Immature natural killer cell (primary cell): ENCODE measurements around the gene TDP2. TPM values are rescaled to one million over a fixed set of nuclear protein-coding genes. Genes with fewer than 3 reads are reported as not detected.

Experiments used
- DNase-seq, 3 donors: peaks; one replicate each; pipeline ENCODE4 v3.0.0; 2022; ENCODE audit warnings: mixed read lengths in 1 of 3
- H3K27ac Mint-ChIP-seq, 6 donors: one replicate each; pipeline ENCODE4 v1.8.0; 2020; ENCODE audit warnings: mixed read lengths in 6 of 6, mild to moderate bottlenecking in 5 of 6, inconsistent platforms in 4 of 6, moderate library complexity in 3 of 6
- H3K27me3 Mint-ChIP-seq, 3 donors: one replicate each; pipeline ENCODE4 v1.8.0; 2020 to 2021; ENCODE audit warnings: low read depth in 3 of 3, mild to moderate bottlenecking in 3 of 3, mixed read lengths in 3 of 3, moderate library complexity in 3 of 3, inconsistent platforms in 1 of 3
- H3K36me3 Mint-ChIP-seq, 3 donors: one replicate each; pipeline ENCODE4 v1.8.0; 2020; ENCODE audit warnings: mixed read lengths in 3 of 3, inconsistent platforms in 2 of 3, mild to moderate bottlenecking in 2 of 3
- H3K4me1 Mint-ChIP-seq, 2 donors: one replicate each; pipeline ENCODE4 v1.8.0; 2020; ENCODE audit warnings: inconsistent platforms in 2 of 2, mild to moderate bottlenecking in 2 of 2, mixed read lengths in 2 of 2, moderate library complexity in 1 of 2
- H3K4me3 Mint-ChIP-seq, 5 donors: one replicate each; pipeline ENCODE4 v1.8.0; 2020; ENCODE audit warnings: mild to moderate bottlenecking in 5 of 5, mixed read lengths in 5 of 5, inconsistent platforms in 3 of 5, moderate library complexity in 3 of 5
- H3K9me3 Mint-ChIP-seq, 6 donors: one replicate each; pipeline ENCODE4 v1.8.0; 2020; ENCODE audit warnings: mild to moderate bottlenecking in 6 of 6, mixed read lengths in 6 of 6, inconsistent platforms in 4 of 6, moderate library complexity in 3 of 6
- polyA plus RNA-seq, 3 donors: library from polyadenylated mRNA; unstranded; fragments of 300-500 nt; fragmentation: Illumina TruSeq; gene quantifications; one replicate each; pipeline ENCODE4 v1.2.3, GENCODE V29; 2021

The TDP2 gene
- polyA plus RNA-seq, 3 donors from 2014 or later: 40.6 to 49.7 (median 46.5) TPM

- Mint-ChIP-seq H3K27ac (no peak overlapping the region), H3K9me3 (no peaks in the 10 kb centered on the region), H3K36me3 (no peaks in the 10 kb centered on the region), H3K27me3 (peaks cover 3 to 6% (median 3%) of the 10 kb centered on the region in 3 donors), H3K4me1 (no peaks in the 10 kb centered on the region), H3K4me3 (no peak overlapping the region)
- no peak for DNase-seq
These were observed 46.1 kb downstream of the TDP2 start for GRCh38 chr6:24620637-24621036.

GRCh38 chr6:24619661-24620060 lies 47.0 kb downstream of the TDP2 start:
- no peaks in the 10 kb centered on the region for H3K9me3 Mint-ChIP-seq
- no peaks in the 10 kb centered on the region for H3K36me3 Mint-ChIP-seq
- H3K4me1 Mint-ChIP-seq: no peaks in the 10 kb centered on the region
- no peak overlapping the region for H3K27ac Mint-ChIP-seq
- peaks cover 2 to 6% (median 3%) of the 10 kb centered on the region in 3 donors for H3K27me3 Mint-ChIP-seq
- H3K4me3 Mint-ChIP-seq: no peak overlapping the region
- no peak for DNase-seq

DNA sequence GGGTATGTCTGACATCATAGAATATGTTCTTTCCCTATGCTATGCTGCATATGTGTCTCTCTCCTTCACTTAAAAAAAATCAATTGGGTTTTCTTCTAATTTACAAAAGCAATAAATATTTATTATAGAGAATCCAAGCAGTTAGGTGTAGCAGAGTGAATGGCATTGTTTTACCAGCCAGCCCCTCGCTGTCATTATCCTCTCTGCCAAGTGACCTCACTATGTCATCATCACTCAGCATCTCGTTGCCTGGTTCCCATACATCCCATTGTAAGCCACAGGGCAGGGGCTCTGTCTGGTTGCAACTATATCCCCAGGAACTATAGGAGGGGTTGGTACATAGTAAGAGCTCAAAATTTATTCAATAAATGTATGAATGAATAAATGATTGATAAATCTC lies 52.1 kb downstream of the TDP2 start:
- DNase-seq: no peak
- Mint-ChIP-seq H3K4me3 (no peak overlapping the region), H3K9me3 (no peaks in the 10 kb centered on the region), H3K4me1 (no peaks in the 10 kb centered on the region), H3K27me3 (peaks cover 2 to 7% (median 2%) of the 10 kb centered on the region in 3 donors), H3K27ac (no peak overlapping the region), H3K36me3 (no peaks in the 10 kb centered on the region)

GRCh38 chr6:24614043-24614420 lies 52.7 kb downstream of the TDP2 start:
- Mint-ChIP-seq H3K27me3 (peaks cover 2 to 7% (median 2%) of the 10 kb centered on the region in 3 donors), H3K36me3 (no peaks in the 10 kb centered on the region), H3K4me3 (no peak overlapping the region), H3K4me1 (no peaks in the 10 kb centered on the region), H3K27ac (no peak overlapping the region), H3K9me3 (no peaks in the 10 kb centered on the region)
- no peak for DNase-seq

GRCh38 chr6:24613361-24614042 lies 53.2 kb downstream of the TDP2 start:
- Mint-ChIP-seq H3K36me3 (no peaks in the 10 kb centered on the region), H3K27ac (no peak overlapping the region), H3K9me3 (no peaks in the 10 kb centered on the region), H3K4me3 (no peak overlapping the region), H3K27me3 (peaks cover 0 to 7% (median 2%) of the 10 kb centered on the region in 3 donors), H3K4me1 (no peaks in the 10 kb centered on the region)
- DNase-seq: no peak

- Mint-ChIP-seq H3K4me3 (no peak overlapping the region), H3K4me1 (no peaks in the 10 kb centered on the region), H3K36me3 (no peaks in the 10 kb centered on the region)
These were observed 56.0 kb downstream of the TDP2 start for GRCh38 chr6:24610672-24611071.

GRCh38 chr6:24607310-24608105 lies 59.2 kb downstream of the TDP2 start:
- Mint-ChIP-seq H3K27ac (no peak overlapping the region), H3K36me3 (no peaks in the 10 kb centered on the region), H3K27me3 (peaks cover 3 to 4% (median 3%) of the 10 kb centered on the region in 3 donors), H3K9me3 (no peaks in the 10 kb centered on the region), H3K4me3 (no peak overlapping the region), H3K4me1 (no peaks in the 10 kb centered on the region)
- DNase-seq: no peak

More at GRCh38 chr6:24610672-24611071, 56.0 kb downstream of the TDP2 start:
- no peak for DNase-seq
- Mint-ChIP-seq H3K27ac (no peak overlapping the region), H3K9me3 (no peaks in the 10 kb centered on the region), H3K27me3 (peaks cover 0 to 7% (median 2%) of the 10 kb centered on the region in 3 donors)

- no peak overlapping the region for H3K4me3 Mint-ChIP-seq
- H3K27me3 Mint-ChIP-seq: peaks cover 0 to 4% (median 2%) of the 10 kb centered on the region in 3 donors
- H3K9me3 Mint-ChIP-seq: no peaks in the 10 kb centered on the region
- no peaks in the 10 kb centered on the region for H3K36me3 Mint-ChIP-seq
- no peaks in the 10 kb centered on the region for H3K4me1 Mint-ChIP-seq
- peak overlapping the region in 1 of 6 donors; percentile 40 for H3K27ac Mint-ChIP-seq
- no peak for DNase-seq
These were observed 60.3 kb downstream of the TDP2 start for GRCh38 chr6:24606200-24606930.

- no peaks in the 10 kb centered on the region for H3K4me1 Mint-ChIP-seq
- no peak for DNase-seq
- no peak overlapping the region for H3K27ac Mint-ChIP-seq
- H3K27me3 Mint-ChIP-seq: peaks cover 0 to 5% (median 4%) of the 10 kb centered on the region in 3 donors
- no peak overlapping the region for H3K4me3 Mint-ChIP-seq
- no peaks in the 10 kb centered on the region for H3K36me3 Mint-ChIP-seq
- H3K9me3 Mint-ChIP-seq: no peaks in the 10 kb centered on the region
These were observed 63.5 kb downstream of the TDP2 start for GRCh38 chr6:24603241-24603640.

GRCh38 chr6:24600903-24601302 lies 65.8 kb downstream of the TDP2 start:
- Mint-ChIP-seq H3K27ac (no peak overlapping the region), H3K9me3 (no peaks in the 10 kb centered on the region), H3K36me3 (no peaks in the 10 kb centered on the region), H3K4me3 (no peak overlapping the region), H3K27me3 (peaks cover 0 to 5% (median 4%) of the 10 kb centered on the region in 3 donors), H3K4me1 (no peaks in the 10 kb centered on the region)
- DNase-seq: no peak

Other genes with a start within 250 kb of the TDP2 start
- under 1 TPM in 1 of 3 donors, not detected in 2; 0.06 TPM for gene GPLD1, start 177.3 kb downstream of the TDP2 start, polyA plus RNA-seq
- 1 to 10 TPM; 3.6 to 8.7 (median 6.1) TPM for gene ALDH5A1, start 171.9 kb downstream of the TDP2 start, polyA plus RNA-seq
- gene KIAA0319, start 20.7 kb downstream of the TDP2 start, polyA plus RNA-seq: not detected
- gene ACOT13, start 178 bp upstream of the TDP2 start, polyA plus RNA-seq: 10 to 100 TPM in 2 of 3 donors, 1 to 10 TPM in 1; 6.2 to 17.1 (median 16.5) TPM
- gene C6orf62, start 52.3 kb upstream of the TDP2 start, polyA plus RNA-seq: 100 to 1,000 TPM in 1 of 3 donors, 10 to 100 TPM in 2; 63.0 to 140 (median 96.4) TPM
- 1 to 10 TPM; 5.1 to 9.6 (median 5.2) TPM for gene GMNN, start 108.0 kb upstream of the TDP2 start, polyA plus RNA-seq
- gene ARMH2, start 132.0 kb upstream of the TDP2 start, polyA plus RNA-seq: not detected